Measurements from ENCODE around the gene AQP12B.

- TF ChIP-seq ATF3 (IDR thresholded peaks at IDR 0.05) (no peak), CTCF (IDR thresholded peaks at IDR 0.05; ENCODE audit: low read depth, low read length, missing input control) (no peak), SP1 (IDR thresholded peaks at IDR 0.05) (no peak), RAD21 (IDR thresholded peaks at IDR 0.05) (no peak)
These were observed 44.8 kb downstream of the AQP12B start for GRCh38 chr2:240637901-240638345.

Data from liver (tissue), 3 donors.